ENCODE data around the gene ACTL7B. TPM values are rescaled to one million over a fixed set of nuclear protein-coding genes. Genes with fewer than 3 reads are reported as not detected.

Gene ACTL7B
- total and polyA plus RNA-seq, 2 of the 8 experiments (the other 6 are each of a cell fraction or from before 2014, with no cell fraction given) = not detected

GRCh38 chr9:108861997-108862396, 6.2 kb upstream of the ACTL7B start, which contains the start of gene ACTL7A (continued):
- no peak for TF ChIP-seq E2F6 (IDR thresholded peaks at IDR 0.05)
- no peak for TF ChIP-seq RXRA (IDR thresholded peaks at IDR 0.05; ENCODE audit: insufficient read depth, low read depth, low read length)
